Tongue (tissue), 2 donors: Measurements from ENCODE around the gene ELP1. TPM values are rescaled to one million over a fixed set of nuclear protein-coding genes. Genes with fewer than 3 reads are reported as not detected.
"Not testable (repeated sequence)": the region's sequence is repeated elsewhere in the genome, so short reads cannot be mapped to it uniquely, and the experiment has no call there.

Source experiments
- DNase-seq: peaks from one replicate; pipeline ENCODE4 v3.0.0-alpha.2; 2015
- total RNA-seq: library from RNA; depleted of rRNA; stranded (reverse); fragments of >200 nt; gene quantifications from one replicate; pipeline ENCODE4 v1.2.3, GENCODE V29; 2014

ELP1 gene
- total RNA-seq = 52.1 TPM

- DNase-seq = peak; percentile 96
Measured at GRCh38 chr9:108933718-108934322, at the start of gene ELP1. TSS of gene ELP1 (minus strand) at chr9:108934124. CDS start at chr9:108931146, 2,978 bp downstream.

- no peak for DNase-seq
Measured at GRCh38 chr9:108980893-108981292, 47.0 kb upstream of the ELP1 start.

GRCh38 chr9:108978205-108978604 is 44.3 kb upstream of the ELP1 start:
- peak; percentile 32 for DNase-seq

GRCh38 chr9:108973895-108974294 is 40.0 kb upstream of the ELP1 start:
- DNase-seq = peak; percentile 15

GRCh38 chr9:108972626-108973209 is 38.8 kb upstream of the ELP1 start:
- peak; percentile 21 for DNase-seq

GRCh38 chr9:108972186-108972585 is 38.3 kb upstream of the ELP1 start:
- DNase-seq = no peak

- not testable (repeated sequence) for DNase-seq
Measured at GRCh38 chr9:108971392-108971791, 37.5 kb upstream of the ELP1 start.

- no peak for DNase-seq
Measured at GRCh38 chr9:108967916-108968315, 34.0 kb upstream of the ELP1 start.

- no peak for DNase-seq
Measured at GRCh38 chr9:108963459-108964143, 29.7 kb upstream of the ELP1 start.

GRCh38 chr9:108961151-108961550 is 27.2 kb upstream of the ELP1 start:
- no peak for DNase-seq

GRCh38 chr9:108960331-108960730 is 26.4 kb upstream of the ELP1 start:
- DNase-seq = no peak

GRCh38 chr9:108956631-108957026 is 22.7 kb upstream of the ELP1 start:
- DNase-seq = no peak

- no peak for DNase-seq
Measured at GRCh38 chr9:108956022-108956630, 22.2 kb upstream of the ELP1 start.

GRCh38 chr9:108953983-108954574 is 20.2 kb upstream of the ELP1 start:
- peak; percentile 79 for DNase-seq

GRCh38 chr9:108951578-108951977 is 17.7 kb upstream of the ELP1 start:
- DNase-seq = no peak

GRCh38 chr9:108950168-108950567 is 16.2 kb upstream of the ELP1 start:
- DNase-seq = no peak

GRCh38 chr9:108939975-108940374 is 6.1 kb upstream of the ELP1 start:
- no peak for DNase-seq

- no peak for DNase-seq
Measured at GRCh38 chr9:108937561-108938305, 3.8 kb upstream of the ELP1 start.

GRCh38 chr9:108934323-108934893 is 484 bp upstream of the ELP1 start, which contains the start of gene ABITRAM:
TSS of gene ABITRAM (plus strand) at chr9:108934400. CDS start at chr9:108934487, 87 bp downstream.
- DNase-seq = peak; percentile 95

- no peak for DNase-seq
Measured at GRCh38 chr9:108933231-108933717, 650 bp downstream of the ELP1 start.

- no peak for DNase-seq
Measured at GRCh38 chr9:108928386-108928785, 5.5 kb downstream of the ELP1 start.
